ENCODE data around the gene KANTR. TPM values are rescaled to one million over a fixed set of nuclear protein-coding genes. Genes with fewer than 3 reads are reported as not detected.

Gene KANTR
- total and polyA plus RNA-seq, 4 experiments from 2014 or later, result 1.6 to 23.4 (median 11.6) TPM

Other genes with a start within 250 kb of the KANTR start
- not detected for gene XAGE3, start 226.1 kb upstream of the KANTR start, total RNA-seq
- not detected for gene XAGE3, start 226.1 kb upstream of the KANTR start, polyA plus RNA-seq
- 1 to 10 TPM; 4.9 to 6.9 TPM for gene FAM156B, start 196.8 kb upstream of the KANTR start, total RNA-seq
- gene FAM156B, start 196.8 kb upstream of the KANTR start, polyA plus RNA-seq, result 10 to 100 TPM in 1 of 2 donors, 1 to 10 TPM in 1; 2.8 to 11.2 TPM
- gene FAM156A, start 135.6 kb upstream of the KANTR start, total RNA-seq, result 10 to 100 TPM; 16.6 to 17.3 TPM
- gene FAM156A, start 135.6 kb upstream of the KANTR start, polyA plus RNA-seq, result 1 to 10 TPM; 3.2 to 3.8 TPM
- gene GPR173, start 45.4 kb upstream of the KANTR start, total RNA-seq, result not detected
- gene GPR173, start 45.4 kb upstream of the KANTR start, polyA plus RNA-seq, result not detected
- 100 to 1,000 TPM; 159 to 163 TPM for gene TSPYL2, start 11.8 kb upstream of the KANTR start, total RNA-seq
- gene TSPYL2, start 11.8 kb upstream of the KANTR start, polyA plus RNA-seq, result 10 to 100 TPM; 10.0 to 24.4 TPM
- 100 to 1,000 TPM; 120 to 127 TPM for gene KDM5C, start 131.1 kb downstream of the KANTR start, total RNA-seq
- 10 to 100 TPM in 1 of 2 donors, 1 to 10 TPM in 1; 8.0 to 26.2 TPM for gene KDM5C, start 131.1 kb downstream of the KANTR start, polyA plus RNA-seq
- gene IQSEC2, start 187.4 kb downstream of the KANTR start, total RNA-seq, result 1 to 10 TPM; 1.5 TPM
- under 1 TPM; 0.12 to 0.33 TPM for gene IQSEC2, start 187.4 kb downstream of the KANTR start, polyA plus RNA-seq

All from CD4-positive, alpha-beta memory T cell (primary cell).